HEK293 (cell line): ENCODE data around the gene AFF3.
A peak's percentile ranks its signal among the peaks of the same experiment; 100 is the strongest.

ENCODE experiments used
- CTCF ChIA-PET: fragments of 350-600 bp; formaldehyde crosslinking; extraction: SDS; loops from one replicate; lab custom pipeline; 2021; ENCODE audit warnings: antibody characterized with exemption; lab: Yijun Ruan, JAX
- POLR2A ChIA-PET: fragments of 300-600 bp; formaldehyde crosslinking; extraction: SDS; loops from one replicate; lab custom pipeline; 2020; ENCODE audit warnings: antibody characterized with exemption, inconsistent platforms; lab: Yijun Ruan, JAX
- H3K27ac ChIP-seq: fragments of 200-500 bp; sonication (Bioruptor generic); 2 replicates; pipeline ENCODE4 v1.5.1; 2014; ENCODE audit warnings: low read depth, low read length, control low read depth, inconsistent platforms; ENCODE audit errors: extremely low read depth
- H3K36me3 ChIP-seq, 2 experiments: fragments of 200-500 bp in 1 of 2; sonication (Bioruptor generic) in 1 of 2; 1 replicate in 1 of 2; 2 replicates in 1 of 2; pipeline ENCODE4 v1.5.1; 2014 to 2017; ENCODE audit warnings: inconsistent platforms in 2 of 2, low read length in 2 of 2; ENCODE audit not compliant: control insufficient read depth in 2 of 2, insufficient read depth in 1 of 2
- H3K4me1 ChIP-seq: fragments of 200-500 bp; sonication (Bioruptor generic); 2 replicates; pipeline ENCODE4 v1.5.1; 2014; ENCODE audit warnings: mild to moderate bottlenecking, low read length, inconsistent platforms; ENCODE audit not compliant: control insufficient read depth, insufficient read depth
- H3K4me3 ChIP-seq: 2 replicates; pipeline ENCODE4 v1.5.1; 2011; ENCODE audit warnings: low read depth, mild to moderate bottlenecking, control low read depth, low read length, moderate library complexity
- H3K9me3 ChIP-seq: fragments of 200-500 bp; sonication (Bioruptor generic); 2 replicates; pipeline ENCODE4 v1.5.1; 2014; ENCODE audit warnings: low read depth, low read length, inconsistent platforms; ENCODE audit not compliant: control insufficient read depth, insufficient read depth
- EGR2 ChIP-seq: fragments of 450-650 bp; formaldehyde crosslinking; IDR thresholded peaks from 2 replicates; pipeline ENCODE4 v1.5.1; 2016; ENCODE audit warnings: low read depth, missing biosample characterization, missing genetic modification characterization
- KLF10 ChIP-seq: fragments of 450-650 bp; IDR thresholded peaks from 2 replicates; pipeline ENCODE4 v1.5.1; 2018; ENCODE audit warnings: missing biosample characterization, mild to moderate bottlenecking, missing genetic modification characterization
- YY2 ChIP-seq: fragments of 450-650 bp; formaldehyde crosslinking; IDR thresholded peaks from 2 replicates; pipeline ENCODE4 v1.5.1; 2016; ENCODE audit warnings: missing biosample characterization, missing genetic modification characterization
- ZFP3 ChIP-seq: fragments of 450-650 bp; formaldehyde crosslinking; IDR thresholded peaks from 2 replicates; pipeline ENCODE4 v1.5.1; 2016; ENCODE audit warnings: low read depth, missing biosample characterization, missing genetic modification characterization
- ZFP41 ChIP-seq: fragments of 450-650 bp; formaldehyde crosslinking; IDR thresholded peaks from 2 replicates; pipeline ENCODE4 v1.5.1; 2016; ENCODE audit warnings: missing biosample characterization, missing genetic modification characterization, borderline replicate concordance
- ZIC2 ChIP-seq: fragments of 450-650 bp; formaldehyde crosslinking; IDR thresholded peaks from 2 replicates; pipeline ENCODE4 v1.5.1; 2016; ENCODE audit warnings: missing biosample characterization, missing genetic modification characterization
- ZNF132 ChIP-seq: fragments of 450-650 bp; formaldehyde crosslinking; IDR thresholded peaks from 2 replicates; pipeline ENCODE4 v1.5.1; 2017; ENCODE audit warnings: missing biosample characterization, missing genetic modification characterization, borderline replicate concordance
- ZNF223 ChIP-seq: fragments of 450-650 bp; formaldehyde crosslinking; IDR thresholded peaks from 2 replicates; pipeline ENCODE4 v1.5.1; 2016; ENCODE audit warnings: missing biosample characterization, missing genetic modification characterization
- ZNF24 ChIP-seq: fragments of 450-650 bp; formaldehyde crosslinking; IDR thresholded peaks from 2 replicates; pipeline ENCODE4 v1.5.1; 2016; ENCODE audit warnings: missing biosample characterization, missing genetic modification characterization
- ZNF335 ChIP-seq: fragments of 450-650 bp; formaldehyde crosslinking; conservative IDR thresholded peaks from 2 replicates; pipeline ENCODE4 v1.5.1; 2016; ENCODE audit warnings: missing biosample characterization, missing genetic modification characterization
- ZNF350 ChIP-seq: fragments of 450-650 bp; formaldehyde crosslinking; IDR thresholded peaks from 2 replicates; pipeline ENCODE4 v1.5.0; 2017; ENCODE audit warnings: missing biosample characterization, mild to moderate bottlenecking, missing genetic modification characterization
- ZNF37A ChIP-seq: fragments of 450-650 bp; IDR thresholded peaks from 2 replicates; pipeline ENCODE4 v1.5.1; 2018; ENCODE audit warnings: missing biosample characterization, missing genetic modification characterization
- ZNF48 ChIP-seq: fragments of 450-650 bp; formaldehyde crosslinking; IDR thresholded peaks from 2 replicates; pipeline ENCODE4 v1.5.1; 2016; ENCODE audit warnings: missing biosample characterization, missing genetic modification characterization
- ZNF558 ChIP-seq: fragments of 450-650 bp; formaldehyde crosslinking; IDR thresholded peaks from 2 replicates; pipeline ENCODE4 v1.5.1; 2016; ENCODE audit warnings: missing biosample characterization, missing genetic modification characterization
- ZNF561 ChIP-seq: fragments of 450-650 bp; IDR thresholded peaks from 2 replicates; pipeline ENCODE4 v1.5.1; 2018; ENCODE audit warnings: missing biosample characterization, missing genetic modification characterization, borderline replicate concordance
- ZNF624 ChIP-seq: fragments of 450-650 bp; formaldehyde crosslinking; IDR thresholded peaks from 2 replicates; pipeline ENCODE4 v1.5.1; 2017; ENCODE audit warnings: missing biosample characterization, missing genetic modification characterization
- ZNF677 ChIP-seq: fragments of 450-650 bp; IDR thresholded peaks from 2 replicates; pipeline ENCODE4 v1.5.0; 2018; ENCODE audit warnings: missing biosample characterization, mild to moderate bottlenecking, missing genetic modification characterization, moderate library complexity
- ZNF830 ChIP-seq: fragments of 450-650 bp; IDR thresholded peaks from 2 replicates; pipeline ENCODE4 v1.5.0; 2018; ENCODE audit warnings: missing biosample characterization, missing genetic modification characterization, low read depth, mild to moderate bottlenecking, moderate library complexity
- TF ChIP-seq, protein P1 (sequence below): fragments of 450-650 bp; formaldehyde crosslinking; IDR thresholded peaks from 2 replicates; pipeline ENCODE4 v1.5.1; 2016; ENCODE audit warnings: missing biosample characterization, missing genetic modification characterization
- TF ChIP-seq, protein P2 (sequence below): fragments of 450-650 bp; formaldehyde crosslinking; IDR thresholded peaks from 2 replicates; pipeline ENCODE4 v1.5.1; 2016; ENCODE audit warnings: missing biosample characterization, missing genetic modification characterization
- TF ChIP-seq, protein P3 (sequence below): fragments of 450-650 bp; formaldehyde crosslinking; IDR thresholded peaks from 2 replicates; pipeline ENCODE4 v1.5.1; 2017; ENCODE audit warnings: missing biosample characterization, missing genetic modification characterization
- TF ChIP-seq, protein P4 (sequence below): fragments of 450-650 bp; formaldehyde crosslinking; IDR thresholded peaks from 2 replicates; pipeline ENCODE4 v1.5.1; 2016; ENCODE audit warnings: missing biosample characterization, missing genetic modification characterization, borderline replicate concordance

Gene AFF3

DNA sequence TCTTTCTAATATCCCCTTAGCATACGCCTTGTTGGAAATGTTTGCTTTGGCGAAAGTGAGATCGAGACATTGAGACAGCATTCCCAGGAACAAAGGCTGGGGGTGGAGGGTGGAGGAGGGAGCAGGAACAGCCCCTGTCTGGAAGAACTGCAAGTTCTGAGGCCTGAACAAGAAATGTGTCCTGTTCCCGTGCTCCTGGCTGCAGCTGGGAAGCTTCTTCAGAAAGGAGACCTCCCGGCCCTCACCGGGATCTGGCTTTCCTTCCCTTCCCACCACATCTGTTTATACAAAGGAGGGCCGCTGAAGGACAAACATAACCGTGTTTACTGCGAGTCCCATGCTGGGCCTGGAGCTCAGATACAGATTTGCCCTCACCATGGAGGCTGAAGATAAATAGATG lies 35.9 kb downstream of the AFF3 start (continued):
- TF ChIP-seq, protein P1, sequence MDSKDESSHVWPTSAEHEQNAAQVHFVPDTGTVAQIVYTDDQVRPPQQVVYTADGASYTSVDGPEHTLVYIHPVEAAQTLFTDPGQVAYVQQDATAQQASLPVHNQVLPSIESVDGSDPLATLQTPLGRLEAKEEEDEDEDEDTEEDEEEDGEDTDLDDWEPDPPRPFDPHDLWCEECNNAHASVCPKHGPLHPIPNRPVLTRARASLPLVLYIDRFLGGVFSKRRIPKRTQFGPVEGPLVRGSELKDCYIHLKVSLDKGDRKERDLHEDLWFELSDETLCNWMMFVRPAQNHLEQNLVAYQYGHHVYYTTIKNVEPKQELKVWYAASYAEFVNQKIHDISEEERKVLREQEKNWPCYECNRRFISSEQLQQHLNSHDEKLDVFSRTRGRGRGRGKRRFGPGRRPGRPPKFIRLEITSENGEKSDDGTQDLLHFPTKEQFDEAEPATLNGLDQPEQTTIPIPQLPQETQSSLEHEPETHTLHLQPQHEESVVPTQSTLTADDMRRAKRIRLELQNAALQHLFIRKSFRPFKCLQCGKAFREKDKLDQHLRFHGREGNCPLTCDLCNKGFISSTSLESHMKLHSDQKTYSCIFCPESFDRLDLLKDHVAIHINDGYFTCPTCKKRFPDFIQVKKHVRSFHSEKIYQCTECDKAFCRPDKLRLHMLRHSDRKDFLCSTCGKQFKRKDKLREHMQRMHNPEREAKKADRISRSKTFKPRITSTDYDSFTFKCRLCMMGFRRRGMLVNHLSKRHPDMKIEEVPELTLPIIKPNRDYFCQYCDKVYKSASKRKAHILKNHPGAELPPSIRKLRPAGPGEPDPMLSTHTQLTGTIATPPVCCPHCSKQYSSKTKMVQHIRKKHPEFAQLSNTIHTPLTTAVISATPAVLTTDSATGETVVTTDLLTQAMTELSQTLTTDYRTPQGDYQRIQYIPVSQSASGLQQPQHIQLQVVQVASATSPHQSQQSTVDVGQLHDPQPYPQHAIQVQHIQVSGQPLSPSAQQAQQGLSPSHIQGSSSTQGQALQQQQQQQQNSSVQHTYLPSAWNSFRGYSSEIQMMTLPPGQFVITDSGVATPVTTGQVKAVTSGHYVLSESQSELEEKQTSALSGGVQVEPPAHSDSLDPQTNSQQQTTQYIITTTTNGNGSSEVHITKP, result no peak
- TF ChIP-seq ZNF223 (tag by site-specific recombination) (no peak), KLF10 (no peak), ZNF558 (tag by site-specific recombination) (no peak), EGR2 (tag by site-specific recombination) (0 out of 2 replicates have a peak, but pooled peaks have one; percentile 11)

DNA sequence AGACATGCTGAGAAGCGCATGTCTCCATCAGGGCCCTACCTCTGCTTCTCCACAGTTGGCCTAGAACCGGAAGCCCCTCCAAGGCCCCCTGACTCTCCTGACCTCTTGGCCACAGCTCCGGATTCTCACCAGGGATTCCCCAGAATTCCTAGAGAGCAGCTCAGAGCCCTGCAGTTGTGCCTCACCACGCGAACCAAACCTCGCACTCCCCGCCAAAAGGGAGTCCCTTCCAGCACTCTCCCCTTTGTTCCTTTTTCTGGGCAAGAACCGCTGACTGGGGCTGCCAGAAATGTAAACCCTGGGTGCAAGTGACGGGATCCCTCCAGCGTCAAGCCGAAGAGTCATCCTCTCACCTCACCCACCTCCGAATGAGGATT lies 36.7 kb downstream of the AFF3 start:
- H3K4me3 ChIP-seq, result no peak overlapping the region
- POLR2A ChIA-PET, result no interaction called here

More for the DNA sequence above, 36.7 kb downstream of the AFF3 start:
- Histone ChIP-seq H3K9me3 (no peaks in the 10 kb centered on the region), H3K27ac (peak overlapping the region; percentile 85; the same call in 1 of the 2 replicates), H3K4me1 (peaks cover 18% of the 10 kb centered on the region), H3K36me3 (no peaks in the 10 kb centered on the region)
- CTCF ChIA-PET, result interaction anchor here (0.7 kb wide), 1 partner anchor 285 kb away, joined by 3 read pairs; no protein-coding TSS in a partner anchor
- no peak for TF ChIP-seq YY2 (tag by site-specific recombination)
- TF ChIP-seq ZNF132 (tag by site-specific recombination), result no peak
- TF ChIP-seq ZFP41 (tag by site-specific recombination), result no peak
- TF ChIP-seq, protein P2, sequence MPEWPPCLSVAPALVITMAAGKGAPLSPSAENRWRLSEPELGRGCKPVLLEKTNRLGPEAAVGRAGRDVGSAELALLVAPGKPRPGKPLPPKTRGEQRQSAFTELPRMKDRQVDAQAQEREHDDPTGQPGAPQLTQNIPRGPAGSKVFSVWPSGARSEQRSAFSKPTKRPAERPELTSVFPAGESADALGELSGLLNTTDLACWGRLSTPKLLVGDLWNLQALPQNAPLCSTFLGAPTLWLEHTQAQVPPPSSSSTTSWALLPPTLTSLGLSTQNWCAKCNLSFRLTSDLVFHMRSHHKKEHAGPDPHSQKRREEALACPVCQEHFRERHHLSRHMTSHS, result no peak
- TF ChIP-seq ZNF677 (tag by site-specific recombination), result no peak
- TF ChIP-seq ZIC2 (tag by site-specific recombination), result peak; percentile 42
- TF ChIP-seq ZNF24 (tag by site-specific recombination), result no peak
- no peak for TF ChIP-seq ZNF561 (tag by site-specific recombination)
- TF ChIP-seq ZNF335, result peak; percentile 54
- TF ChIP-seq, protein P3, sequence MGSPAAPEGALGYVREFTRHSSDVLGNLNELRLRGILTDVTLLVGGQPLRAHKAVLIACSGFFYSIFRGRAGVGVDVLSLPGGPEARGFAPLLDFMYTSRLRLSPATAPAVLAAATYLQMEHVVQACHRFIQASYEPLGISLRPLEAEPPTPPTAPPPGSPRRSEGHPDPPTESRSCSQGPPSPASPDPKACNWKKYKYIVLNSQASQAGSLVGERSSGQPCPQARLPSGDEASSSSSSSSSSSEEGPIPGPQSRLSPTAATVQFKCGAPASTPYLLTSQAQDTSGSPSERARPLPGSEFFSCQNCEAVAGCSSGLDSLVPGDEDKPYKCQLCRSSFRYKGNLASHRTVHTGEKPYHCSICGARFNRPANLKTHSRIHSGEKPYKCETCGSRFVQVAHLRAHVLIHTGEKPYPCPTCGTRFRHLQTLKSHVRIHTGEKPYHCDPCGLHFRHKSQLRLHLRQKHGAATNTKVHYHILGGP, result peak; percentile 85
- TF ChIP-seq ZNF350, result no peak
- TF ChIP-seq ZFP3 (tag by site-specific recombination), result no peak
- TF ChIP-seq ZNF37A (tag by site-specific recombination), result no peak
- TF ChIP-seq ZNF48 (tag by site-specific recombination), result no peak
- TF ChIP-seq, protein P4, sequence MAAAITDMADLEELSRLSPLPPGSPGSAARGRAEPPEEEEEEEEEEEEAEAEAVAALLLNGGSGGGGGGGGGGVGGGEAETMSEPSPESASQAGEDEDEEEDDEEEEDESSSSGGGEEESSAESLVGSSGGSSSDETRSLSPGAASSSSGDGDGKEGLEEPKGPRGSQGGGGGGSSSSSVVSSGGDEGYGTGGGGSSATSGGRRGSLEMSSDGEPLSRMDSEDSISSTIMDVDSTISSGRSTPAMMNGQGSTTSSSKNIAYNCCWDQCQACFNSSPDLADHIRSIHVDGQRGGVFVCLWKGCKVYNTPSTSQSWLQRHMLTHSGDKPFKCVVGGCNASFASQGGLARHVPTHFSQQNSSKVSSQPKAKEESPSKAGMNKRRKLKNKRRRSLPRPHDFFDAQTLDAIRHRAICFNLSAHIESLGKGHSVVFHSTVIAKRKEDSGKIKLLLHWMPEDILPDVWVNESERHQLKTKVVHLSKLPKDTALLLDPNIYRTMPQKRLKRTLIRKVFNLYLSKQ (tag by site-specific recombination), result no peak
- TF ChIP-seq, protein P1, result no peak
- no peak for TF ChIP-seq ZNF830
- no peak for TF ChIP-seq ZNF624 (tag by site-specific recombination)
